HG02938 (cell line): Measurements from ENCODE around the gene OIP5.
"Not testable (repeated sequence)": the region's sequence is repeated elsewhere in the genome, so short reads cannot be mapped to it uniquely, and the experiment has no call there.

Source experiments
- ATAC-seq: cut with Tn5 transposase; IDR thresholded peaks from one replicate; pipeline ENCODE4 v1.9.1; 2021; ENCODE audit warnings: mild to moderate bottlenecking, moderate library complexity; ENCODE audit not compliant: unreplicated experiment

Gene OIP5

GRCh38 chr15:41262571-41262970 is 69.8 kb downstream of the OIP5 start:
- no peak for ATAC-seq

DNA sequence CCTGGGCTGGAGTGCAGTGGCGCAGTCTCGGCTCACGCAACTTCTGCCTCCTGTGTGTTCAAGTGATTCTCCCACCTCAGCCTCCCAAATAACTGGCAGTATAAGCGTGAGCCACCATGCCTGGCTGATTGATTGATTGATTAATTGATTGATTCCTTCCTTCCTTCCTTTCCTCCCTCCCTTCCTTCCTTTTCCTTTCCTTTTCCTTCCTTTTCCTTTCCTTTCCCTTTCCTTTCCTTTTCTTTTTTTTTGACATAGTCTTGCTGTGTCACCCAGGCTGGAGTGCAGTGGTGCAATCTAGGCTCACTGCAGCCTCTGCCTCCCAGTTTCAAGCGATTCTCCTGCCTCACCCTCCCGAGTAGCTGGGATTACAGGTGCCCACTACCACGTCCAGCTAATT is 71.5 kb downstream of the OIP5 start:
- ATAC-seq, result not testable (repeated sequence)

- ATAC-seq, result no peak
These were observed 72.7 kb downstream of the OIP5 start for GRCh38 chr15:41259546-41260189.
